Sigmoid colon (tissue), 7 donors: ENCODE data around the gene OSER1. TPM values are rescaled to one million over a fixed set of nuclear protein-coding genes. Genes with fewer than 3 reads are reported as not detected.
A peak's percentile ranks its signal among the peaks of the same experiment; 100 is the strongest.

Experiments used
- DNase-seq: peaks from one replicate; pipeline ENCODE4 v3.0.0-alpha.2; 2019
- H3K27ac ChIP-seq, 4 donors: fragments of 200-600 bp; sonication (generic); one replicate each; pipeline ENCODE4 v1.5.1; 2016 to 2019; ENCODE audit warnings: mild to moderate bottlenecking in 1 of 4
- H3K27me3 ChIP-seq, 3 donors: fragments of 200-600 bp; sonication (generic); one replicate each; pipeline ENCODE4 v1.5.1; 2019; ENCODE audit warnings: mild to moderate bottlenecking in 1 of 3
- H3K36me3 ChIP-seq, 4 donors: fragments of 200-600 bp; sonication (generic); one replicate each; pipeline ENCODE4 v1.5.1; 2016 to 2019
- H3K4me1 ChIP-seq, 4 donors: fragments of 200-600 bp; sonication (generic); one replicate each; pipeline ENCODE4 v1.5.1; 2017 to 2019
- H3K4me3 ChIP-seq, 4 donors: fragments of 200-600 bp; sonication (generic); one replicate each; pipeline ENCODE4 v1.5.1; 2017 to 2019; ENCODE audit warnings: mild to moderate bottlenecking in 2 of 4, moderate library complexity in 1 of 4
- H3K9me3 ChIP-seq, 4 donors: fragments of 200-600 bp in 3 of 4; sonication (generic) in 3 of 4; one replicate each; pipeline versions ENCODE4 v1.5.1 to v1.6.1; 2013 to 2019
- EP300 ChIP-seq, 4 donors: sonication (generic); formaldehyde crosslinking; IDR thresholded peaks; one replicate each; pipeline ENCODE4 v1.6.1; 2017; ENCODE audit warnings: antibody characterized with exemption in 4 of 4
- POLR2A ChIP-seq, 2 donors: fragments of 450-650 bp; IDR thresholded peaks; one replicate each; pipeline ENCODE4 v1.6.1; 2016; ENCODE audit warnings: antibody characterized with exemption in 2 of 2, mild to moderate bottlenecking in 2 of 2, moderate library complexity in 2 of 2
- POLR2AphosphoS5 ChIP-seq, 4 donors: sonication (generic); formaldehyde crosslinking; IDR thresholded peaks; one replicate each; pipeline ENCODE4 v1.6.1; 2017; ENCODE audit warnings: antibody characterized with exemption in 4 of 4
- WGBS, 2 donors: extraction: QIAGEN DNeasy Blood & Tissue Kit; methylation state at CpG; one replicate each; pipeline ENCODE4 v1.1.7; 2013; 5-methylcytosine and 5-hydroxymethylcytosine counted together
- intact Hi-C: fragments of 100-400 bp; cut with DNase I; formaldehyde crosslinking; loops from one replicate; pipeline ENCODE4 v1.15.1; 2023
- polyA plus RNA-seq, 3 donors: library from polyadenylated mRNA; stranded (reverse); fragments of 200-250 nt; gene quantifications; one replicate each; pipeline ENCODE4 v1.2.3, GENCODE V29; 2013
- total RNA-seq, 4 donors: library from RNA; depleted of rRNA; stranded (reverse); fragments of >200 nt; gene quantifications; one replicate each; pipeline ENCODE4 v1.1.0, GENCODE V29; 2016
- TF ChIP-seq, protein P1 (sequence below), 4 experiments: fragments of 450-650 bp in 3 of 4; fragments of 200-600 bp in 1 of 4; IDR thresholded peaks; one replicate each; pipeline ENCODE4 v1.5.1; 2016 to 2019; ENCODE audit warnings: antibody characterized with exemption in 4 of 4, mild to moderate bottlenecking in 3 of 4, moderate library complexity in 2 of 4
- donor health status: healthy with polysubstance abuse.
- donor health status: Bipolar disorder and iron deficiency.
- donor health status: healthy.

The OSER1 gene
- total and polyA plus RNA-seq, 7 donors = 28.5 to 90.5 (median 47.4) TPM

DNA sequence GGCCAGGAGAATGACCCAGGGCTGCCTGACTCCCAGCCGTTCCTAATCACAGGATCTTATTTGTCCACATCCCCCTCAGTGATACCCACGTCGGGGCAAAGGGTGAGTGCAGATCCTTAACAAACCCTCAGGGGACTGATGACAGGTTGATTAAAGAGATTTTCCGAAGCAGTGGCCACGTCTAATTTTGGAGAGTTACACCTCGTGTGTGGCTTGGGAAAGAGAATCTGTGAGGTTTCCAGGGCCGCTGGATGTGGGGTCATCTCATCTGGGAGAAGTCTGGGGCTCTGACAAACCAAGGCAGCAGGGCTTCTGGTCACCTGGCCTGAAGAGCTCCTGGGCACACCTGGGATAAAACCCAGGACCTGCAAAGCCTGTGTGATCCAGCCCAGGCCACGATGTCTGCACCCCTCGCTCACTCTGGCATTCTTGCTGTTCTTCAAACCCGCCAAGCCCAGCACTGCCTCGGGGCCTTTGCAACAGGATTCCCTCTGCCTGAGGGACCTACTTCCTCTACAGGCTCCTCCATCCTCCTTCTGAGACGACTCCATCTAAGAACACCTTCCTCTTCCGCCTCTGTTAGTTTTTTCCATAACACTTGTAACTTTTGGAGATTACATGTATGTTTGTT, 28.3 kb downstream of the OSER1 start:
- peak overlapping the region in 3 of 4 donors; percentile 60 to 80 (median 73) for H3K4me3 ChIP-seq
- no peak for DNase-seq
- no peaks in the 10 kb centered on the region for H3K9me3 ChIP-seq
- H3K4me1 ChIP-seq = peaks cover 0 to 70% (median 49%) of the 10 kb centered on the region in 4 donors
- H3K27me3 ChIP-seq = peaks cover 0 to 5% (median 0%) of the 10 kb centered on the region in 3 donors
- peak in 1 of 4 donors; percentile 10 for TF ChIP-seq POLR2AphosphoS5 (IDR thresholded peaks at IDR 0.05)
- TF ChIP-seq EP300 (IDR thresholded peaks at IDR 0.05) = no peak
- TF ChIP-seq, protein P1, sequence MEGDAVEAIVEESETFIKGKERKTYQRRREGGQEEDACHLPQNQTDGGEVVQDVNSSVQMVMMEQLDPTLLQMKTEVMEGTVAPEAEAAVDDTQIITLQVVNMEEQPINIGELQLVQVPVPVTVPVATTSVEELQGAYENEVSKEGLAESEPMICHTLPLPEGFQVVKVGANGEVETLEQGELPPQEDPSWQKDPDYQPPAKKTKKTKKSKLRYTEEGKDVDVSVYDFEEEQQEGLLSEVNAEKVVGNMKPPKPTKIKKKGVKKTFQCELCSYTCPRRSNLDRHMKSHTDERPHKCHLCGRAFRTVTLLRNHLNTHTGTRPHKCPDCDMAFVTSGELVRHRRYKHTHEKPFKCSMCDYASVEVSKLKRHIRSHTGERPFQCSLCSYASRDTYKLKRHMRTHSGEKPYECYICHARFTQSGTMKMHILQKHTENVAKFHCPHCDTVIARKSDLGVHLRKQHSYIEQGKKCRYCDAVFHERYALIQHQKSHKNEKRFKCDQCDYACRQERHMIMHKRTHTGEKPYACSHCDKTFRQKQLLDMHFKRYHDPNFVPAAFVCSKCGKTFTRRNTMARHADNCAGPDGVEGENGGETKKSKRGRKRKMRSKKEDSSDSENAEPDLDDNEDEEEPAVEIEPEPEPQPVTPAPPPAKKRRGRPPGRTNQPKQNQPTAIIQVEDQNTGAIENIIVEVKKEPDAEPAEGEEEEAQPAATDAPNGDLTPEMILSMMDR (IDR thresholded peaks at IDR 0.05) = no peak
- TF ChIP-seq POLR2A (IDR thresholded peaks at IDR 0.05) = no peak
- intact Hi-C loops = loop anchor here (2.0 kb wide), 1 partner anchor 45 kb away; no protein-coding TSS in a partner anchor
- peak overlapping the region; percentile 91 to 99 (median 95) for H3K27ac ChIP-seq
- no peaks in the 10 kb centered on the region for H3K36me3 ChIP-seq
- 56 to 73% methylated on average over 13 of the region's 13 CpGs for WGBS, 2 donors

DNA sequence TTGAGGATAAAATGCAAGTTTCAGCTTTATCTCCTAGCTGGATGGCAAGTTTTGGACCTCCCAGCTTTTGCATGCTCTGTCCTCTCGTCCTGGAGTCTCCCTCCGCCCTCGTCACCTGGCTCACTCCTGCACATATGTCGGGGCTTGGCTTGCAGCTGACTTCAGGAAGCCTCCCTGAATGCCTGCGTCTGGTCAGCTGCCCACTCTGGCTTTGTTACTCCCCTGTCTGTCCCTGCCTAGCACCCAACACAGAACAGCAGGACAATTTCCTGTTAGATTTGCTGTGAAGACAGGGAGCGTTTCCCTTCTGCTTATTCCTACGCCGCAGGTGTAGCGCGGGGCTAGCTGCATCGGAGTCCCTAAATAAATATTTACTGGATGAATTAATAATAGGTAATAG, 29.0 kb downstream of the OSER1 start:
- Histone ChIP-seq H3K27ac (peak overlapping the region; percentile 91 to 99 (median 95)), H3K36me3 (no peaks in the 10 kb centered on the region), H3K4me3 (peak overlapping the region in 3 of 4 donors; percentile 60 to 80 (median 73)), H3K27me3 (no peaks in the 10 kb centered on the region), H3K9me3 (no peaks in the 10 kb centered on the region), H3K4me1 (peaks cover 0 to 76% (median 54%) of the 10 kb centered on the region in 4 donors)
- TF ChIP-seq POLR2AphosphoS5 (IDR thresholded peaks at IDR 0.05) = peak in 3 of 4 donors; percentile 27 to 71 (median 51)
- TF ChIP-seq, protein P1 (IDR thresholded peaks at IDR 0.05) = no peak
- no peak for TF ChIP-seq POLR2A (IDR thresholded peaks at IDR 0.05)
- TF ChIP-seq EP300 (IDR thresholded peaks at IDR 0.05) = peak in 1 of 4 donors; percentile 46
- intact Hi-C loops = loop anchor here (2.0 kb wide), 1 partner anchor 45 kb away; no protein-coding TSS in a partner anchor
- DNase-seq = no peak
- 70 to 82% methylated on average over 11 of the region's 11 CpGs for WGBS, 2 donors

DNA sequence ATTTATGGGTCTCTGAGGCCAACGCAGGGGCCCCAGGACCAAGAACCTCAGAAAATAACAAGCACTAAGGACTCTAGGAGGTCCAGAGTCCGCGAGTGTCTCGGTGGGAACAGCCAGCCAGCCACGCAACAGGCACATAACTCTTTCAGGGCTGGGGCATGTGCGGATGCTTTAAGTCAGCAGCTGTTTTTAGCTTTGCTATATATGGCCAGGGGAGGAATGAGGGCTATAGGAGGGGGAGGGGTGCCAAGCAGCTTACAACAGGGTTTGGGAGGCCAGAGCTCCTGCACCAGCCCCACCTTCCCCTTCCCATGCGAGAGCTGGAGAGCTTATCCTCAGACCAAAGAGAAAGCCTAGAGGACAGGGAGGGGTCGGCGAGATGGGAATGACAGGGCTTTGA, 29.8 kb downstream of the OSER1 start:
- WGBS, 2 donors = 42 to 70% methylated on average over 9 of the region's 9 CpGs
- Histone ChIP-seq H3K4me1 (peaks cover 0 to 84% (median 62%) of the 10 kb centered on the region in 4 donors), H3K36me3 (no peaks in the 10 kb centered on the region), H3K27ac (peak overlapping the region; percentile 91 to 99 (median 95)), H3K27me3 (no peaks in the 10 kb centered on the region), H3K9me3 (no peaks in the 10 kb centered on the region), H3K4me3 (peak overlapping the region; percentile 16 to 80 (median 66))
- TF ChIP-seq POLR2AphosphoS5 (IDR thresholded peaks at IDR 0.05) = peak; percentile 83 to 88 (median 85)
- TF ChIP-seq, protein P1 (IDR thresholded peaks at IDR 0.05) = no peak
- peak in 1 of 2 donors; percentile 67 for TF ChIP-seq POLR2A (IDR thresholded peaks at IDR 0.05)
- TF ChIP-seq EP300 (IDR thresholded peaks at IDR 0.05) = peak in 1 of 4 donors; percentile 73
- DNase-seq = peak; percentile 94
- intact Hi-C loops = no loop called here

DNA sequence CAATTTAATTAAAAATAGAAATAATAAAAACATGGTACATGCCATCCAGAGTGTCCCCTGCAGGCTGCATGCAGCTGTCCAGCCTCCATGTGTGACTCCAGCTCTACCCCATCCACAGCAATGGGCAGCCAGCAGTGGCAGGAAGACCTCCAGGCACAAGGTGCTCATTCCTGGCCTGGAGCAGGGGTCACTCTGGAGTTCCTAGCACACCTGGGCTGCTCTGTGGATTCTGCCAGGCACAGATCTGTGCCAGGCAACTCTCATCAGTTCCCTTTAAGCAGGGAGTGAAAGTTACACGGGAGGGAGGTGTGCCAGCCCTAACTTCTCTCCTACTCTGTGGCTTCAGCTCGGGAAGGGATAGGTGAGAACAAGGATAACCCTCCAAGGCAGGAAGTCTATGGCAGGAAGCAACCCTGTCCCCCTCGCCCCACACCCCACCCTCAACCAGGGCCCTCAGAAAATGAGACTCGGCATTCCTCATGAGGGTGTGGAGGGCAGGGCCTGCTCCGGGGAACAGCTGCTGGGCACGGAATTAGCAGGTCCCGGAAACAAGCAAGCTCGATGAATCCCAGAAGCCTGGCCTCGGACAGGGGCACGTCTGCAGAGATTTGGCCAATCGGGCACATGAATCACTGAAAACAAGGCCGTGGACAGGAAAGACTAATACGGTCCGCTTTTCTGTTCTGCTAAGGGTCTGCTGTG, 33.6 kb downstream of the OSER1 start:
- intact Hi-C loops = no loop called here
- WGBS, 2 donors = 11 to 41% methylated on average over 14 of the region's 14 CpGs

More for the DNA sequence above, 33.6 kb downstream of the OSER1 start:
- H3K27ac ChIP-seq = peak overlapping the region; percentile 91 to 99 (median 95)
- TF ChIP-seq, protein P1 (IDR thresholded peaks at IDR 0.05) = no peak
- TF ChIP-seq POLR2AphosphoS5 (IDR thresholded peaks at IDR 0.05) (peak in 3 of 4 donors; percentile 3 to 55 (median 47)), EP300 (IDR thresholded peaks at IDR 0.05) (no peak), POLR2A (IDR thresholded peaks at IDR 0.05) (no peak)
- H3K9me3 ChIP-seq = no peaks in the 10 kb centered on the region
- H3K27me3 ChIP-seq = no peaks in the 10 kb centered on the region
- peak; percentile 75 for DNase-seq
- H3K36me3 ChIP-seq = no peaks in the 10 kb centered on the region
- peaks cover 0 to 98% (median 82%) of the 10 kb centered on the region in 4 donors for H3K4me1 ChIP-seq
- H3K4me3 ChIP-seq = peak overlapping the region in 2 of 4 donors; percentile 7 to 21
